ENCODE results near the gene PASK.
A peak's percentile ranks its signal among the peaks of the same experiment; 100 is the strongest.
"Not testable (repeated sequence)": the region's sequence is repeated elsewhere in the genome, so short reads cannot be mapped to it uniquely, and the experiment has no call there.

The PASK gene

DNA sequence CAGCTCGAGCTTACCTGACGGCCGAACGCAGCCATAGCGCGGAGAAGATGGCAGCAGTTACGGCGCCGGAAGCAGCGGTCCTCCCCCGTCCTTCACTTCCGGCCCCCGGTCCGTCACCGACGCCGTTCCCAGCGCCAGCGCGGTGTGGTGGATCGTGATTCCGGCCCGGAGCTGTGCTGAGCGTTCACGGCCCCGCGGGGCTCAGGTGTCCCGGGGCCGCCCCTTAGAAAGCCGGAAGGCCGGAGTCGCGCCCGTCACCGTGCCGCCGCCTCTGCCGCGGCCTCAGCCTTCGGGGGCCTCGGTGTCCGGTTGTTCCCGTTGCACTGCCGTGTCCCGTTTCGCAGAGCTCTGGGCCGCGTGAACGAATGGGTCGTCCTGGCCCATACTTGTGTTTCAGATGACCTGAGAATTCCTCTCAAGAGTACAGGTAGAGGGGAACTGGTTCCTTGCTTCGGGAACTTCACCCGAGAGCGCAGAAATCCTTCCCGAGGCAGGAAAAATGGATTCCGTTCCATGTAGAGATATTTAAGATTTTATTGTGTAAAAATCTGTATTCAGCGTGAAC lies 47.0 kb downstream of the PASK start, which contains the start of gene MTERF4:
TSS of gene MTERF4 (minus strand) at position 49 of the 565 bp plus-strand sequence. CDS start at position 35, 14 bp downstream.
- DNase-seq: peak; percentile 90

DNA sequence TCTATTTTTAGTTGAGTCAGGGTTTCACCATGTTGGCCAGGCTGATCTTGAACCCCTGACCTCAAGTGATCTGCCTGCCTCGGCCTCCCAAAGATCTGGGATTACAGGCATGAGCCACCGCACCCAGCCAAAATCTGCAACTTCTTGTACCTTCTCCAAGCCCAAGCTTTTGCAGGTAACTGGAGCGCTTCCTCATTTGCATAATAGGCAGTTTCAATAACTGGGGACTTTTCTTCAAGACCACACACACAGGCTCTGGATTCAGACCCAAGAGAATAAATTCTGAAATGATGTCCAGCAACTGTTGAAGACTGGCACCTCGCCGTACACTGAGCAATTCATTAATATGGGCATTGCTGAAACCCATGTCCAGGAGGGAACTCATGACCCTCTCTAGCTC lies 50.0 kb downstream of the PASK start:
- no peak for DNase-seq

DNA sequence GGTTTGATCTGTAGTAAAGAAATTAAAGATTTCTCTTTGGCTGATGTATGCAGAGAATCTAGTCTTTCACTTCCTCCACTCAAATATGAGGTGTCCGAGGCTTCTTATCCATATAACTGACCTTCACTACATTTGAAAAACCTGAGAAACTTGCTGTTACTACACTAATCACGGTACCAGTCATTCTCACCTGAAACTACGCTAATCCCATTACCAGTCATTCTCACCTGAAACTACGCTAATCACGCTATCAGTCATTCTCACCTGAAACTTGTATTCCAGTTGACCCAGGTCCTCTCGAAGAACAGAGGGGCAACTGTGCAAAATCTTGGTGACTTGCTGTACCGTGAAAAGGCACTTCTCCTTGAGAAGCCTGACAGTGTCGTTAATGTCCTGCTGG lies 52.3 kb downstream of the PASK start:
- no peak for DNase-seq

DNA sequence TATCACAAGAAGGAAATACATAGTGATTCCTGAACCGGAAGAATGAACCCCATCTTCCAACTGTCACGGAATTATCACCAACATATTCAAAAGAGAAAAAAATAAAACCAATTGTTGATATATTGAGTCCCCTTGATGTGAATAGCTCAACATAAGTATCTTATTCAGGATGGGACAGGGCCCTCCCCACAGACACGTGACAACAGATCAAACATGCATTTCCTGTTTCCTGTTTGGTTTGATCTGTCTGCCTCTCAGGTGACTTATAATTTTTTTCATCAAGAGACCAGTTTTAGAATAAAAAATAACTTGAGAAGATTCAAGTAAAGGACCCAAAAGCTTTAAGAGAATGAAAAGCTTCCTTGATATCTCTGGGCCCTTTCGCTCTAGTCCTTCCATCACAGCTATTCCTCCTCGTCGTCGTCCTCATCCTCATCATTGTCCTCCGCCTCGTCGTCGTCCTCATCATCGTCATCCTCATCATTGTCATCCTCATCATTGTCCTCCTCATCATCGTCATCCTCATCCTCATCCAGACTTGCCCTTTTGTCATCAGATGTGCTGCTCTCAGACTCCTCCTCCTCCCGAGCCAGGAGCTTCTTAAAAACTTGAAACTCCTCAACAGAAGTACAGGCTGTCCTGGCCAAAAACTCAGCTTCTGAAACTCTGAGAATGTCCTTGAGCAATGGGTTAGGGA lies 53.5 kb downstream of the PASK start:
- peak; percentile 80 for DNase-seq

DNA sequence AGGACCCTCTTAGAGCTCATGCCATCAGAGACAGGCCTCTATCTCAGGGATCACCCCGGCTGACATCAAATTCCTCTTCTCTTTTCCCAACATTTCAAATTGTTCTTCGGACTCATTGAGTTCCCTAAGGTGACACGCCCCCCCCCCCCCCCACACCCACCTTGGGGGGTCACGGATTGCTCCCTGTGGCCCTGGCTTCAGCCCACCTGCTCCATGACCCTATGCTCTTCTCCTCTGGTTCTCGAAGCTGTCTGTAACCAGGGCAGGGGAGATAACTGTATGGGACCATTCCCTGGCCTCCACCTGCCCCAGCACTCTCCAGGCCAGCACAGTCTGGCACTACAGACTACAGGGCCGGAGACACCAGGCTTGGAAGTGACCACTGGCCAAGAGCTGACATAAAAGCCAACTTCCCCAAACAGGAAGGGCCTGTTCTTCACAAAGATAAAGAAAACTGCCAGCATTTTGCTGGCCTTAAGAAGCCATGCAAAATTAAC lies 54.3 kb downstream of the PASK start:
- DNase-seq: no peak

DNA sequence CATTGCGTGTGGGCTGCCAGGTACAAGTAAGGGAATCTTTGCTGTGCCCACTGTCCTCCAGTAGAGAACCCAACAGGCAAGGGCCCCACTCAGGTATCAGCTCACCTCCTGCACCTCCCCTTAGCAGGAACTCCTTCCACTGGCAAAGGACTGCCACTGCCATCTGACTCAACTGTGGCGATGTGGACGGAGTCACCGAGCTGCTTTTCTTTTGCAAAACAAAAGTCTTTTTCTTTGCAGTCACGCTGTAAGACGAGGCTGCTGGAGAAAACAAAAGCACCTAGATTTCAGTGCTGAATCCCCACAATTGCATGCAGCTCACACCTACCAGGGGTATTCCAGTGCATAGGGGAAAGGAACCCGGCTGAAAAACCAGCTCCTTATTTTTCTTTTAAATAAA lies 55.1 kb downstream of the PASK start:
- no peak for DNase-seq

DNA sequence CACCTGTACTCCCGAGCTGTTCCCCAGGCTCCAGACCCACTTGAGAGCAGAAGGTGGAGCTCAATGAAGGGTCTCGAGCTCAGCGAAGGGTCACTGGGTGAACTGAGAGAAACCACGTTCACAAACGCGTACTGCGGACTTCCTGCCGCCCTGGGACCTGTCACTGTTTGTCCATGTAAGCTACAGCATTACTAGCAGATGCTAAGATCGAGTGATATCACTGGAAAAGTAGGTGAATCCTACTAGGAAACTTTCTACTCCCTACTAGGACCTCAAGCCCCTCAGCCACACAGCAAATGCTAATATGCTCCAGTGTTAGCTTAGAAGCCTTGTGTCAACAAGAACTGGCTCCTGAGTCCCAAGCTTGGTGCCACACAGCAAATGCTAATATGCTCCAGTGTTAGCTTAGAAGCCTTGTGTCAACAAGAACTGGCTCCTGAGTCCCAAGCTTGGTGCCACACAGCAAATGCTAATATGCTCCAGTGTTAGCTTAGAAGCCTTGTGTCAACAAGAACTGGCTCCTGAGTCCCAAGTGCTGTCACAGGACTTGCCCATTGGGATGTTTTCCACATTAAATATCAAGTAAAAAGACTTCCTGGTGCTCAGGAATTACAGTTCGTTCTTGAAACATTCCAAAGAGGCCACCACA lies 56.0 kb downstream of the PASK start:
- not testable (repeated sequence) for DNase-seq

DNA sequence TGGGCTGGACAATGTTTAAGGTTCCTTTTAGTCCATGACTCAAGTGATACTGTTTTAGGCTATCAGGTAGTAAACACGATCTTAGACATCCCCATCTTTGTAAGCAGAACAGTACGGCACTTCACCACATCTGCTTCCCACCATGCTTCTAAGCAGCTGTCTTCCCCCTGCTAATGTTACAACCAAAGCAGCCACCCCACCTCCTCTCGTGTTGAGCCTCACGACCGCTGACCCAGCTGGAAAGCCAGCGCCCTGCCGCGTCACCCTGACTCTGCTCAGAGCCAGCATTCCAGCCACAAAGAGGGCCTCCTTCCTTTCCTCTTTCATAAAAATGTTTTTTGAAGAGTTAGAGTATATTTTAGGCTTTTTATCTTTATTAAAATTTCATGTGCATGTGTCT lies 56.6 kb downstream of the PASK start:
- no peak for DNase-seq

DNA sequence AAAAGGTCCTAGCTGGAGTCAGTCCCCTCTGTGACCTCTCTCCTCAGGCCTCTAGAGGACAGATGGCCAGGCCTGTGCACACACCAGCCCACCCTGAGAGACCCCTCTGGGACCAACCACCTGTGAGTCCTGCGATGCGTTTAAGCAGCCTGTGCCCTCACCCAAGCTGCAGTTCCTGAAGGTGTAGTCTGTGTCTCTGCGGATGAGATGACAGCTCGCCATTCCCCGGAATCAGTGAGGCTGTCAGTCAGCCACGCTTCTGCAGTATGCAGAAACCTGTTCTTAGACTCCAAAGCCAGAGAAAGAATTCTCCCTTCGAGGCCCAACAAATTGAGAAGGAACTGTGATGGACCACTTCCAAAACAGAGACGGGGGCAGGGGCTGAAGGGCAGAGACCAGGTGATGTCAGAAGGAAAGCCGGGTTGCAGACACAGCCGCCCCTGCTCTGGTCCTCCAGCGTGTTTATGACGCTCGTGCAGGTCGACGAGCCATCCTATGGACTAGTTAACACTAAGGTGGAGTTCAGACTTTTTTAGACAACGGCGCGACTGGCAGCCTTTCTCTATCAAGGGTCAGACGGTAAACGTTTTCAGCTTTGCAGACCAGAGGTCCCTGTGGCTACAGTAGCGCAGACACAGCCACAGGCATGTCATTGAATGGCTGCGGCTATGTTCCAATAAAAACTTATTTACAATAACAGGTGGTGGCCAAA lies 57.4 kb downstream of the PASK start:
- no peak for DNase-seq

DNA sequence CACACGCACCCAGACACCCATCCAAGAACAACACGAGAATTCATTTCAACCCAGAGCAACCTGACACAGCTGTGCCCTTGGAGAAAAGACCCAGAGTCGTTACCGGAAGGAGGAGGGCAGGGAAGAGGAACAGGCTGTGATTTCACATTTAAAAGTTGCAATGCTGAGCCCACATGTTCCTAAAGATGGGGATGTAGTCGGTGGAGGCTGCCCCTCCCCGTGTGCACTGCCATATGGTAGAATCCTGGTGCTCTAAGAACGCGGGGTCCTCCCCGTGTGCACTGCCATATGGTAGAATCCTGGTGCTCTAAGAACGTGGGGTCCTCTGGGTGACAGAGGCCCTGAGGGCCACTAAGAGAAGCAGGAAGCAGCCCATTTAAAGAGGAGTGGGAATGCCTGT lies 58.1 kb downstream of the PASK start:
- no peak for DNase-seq

DNA sequence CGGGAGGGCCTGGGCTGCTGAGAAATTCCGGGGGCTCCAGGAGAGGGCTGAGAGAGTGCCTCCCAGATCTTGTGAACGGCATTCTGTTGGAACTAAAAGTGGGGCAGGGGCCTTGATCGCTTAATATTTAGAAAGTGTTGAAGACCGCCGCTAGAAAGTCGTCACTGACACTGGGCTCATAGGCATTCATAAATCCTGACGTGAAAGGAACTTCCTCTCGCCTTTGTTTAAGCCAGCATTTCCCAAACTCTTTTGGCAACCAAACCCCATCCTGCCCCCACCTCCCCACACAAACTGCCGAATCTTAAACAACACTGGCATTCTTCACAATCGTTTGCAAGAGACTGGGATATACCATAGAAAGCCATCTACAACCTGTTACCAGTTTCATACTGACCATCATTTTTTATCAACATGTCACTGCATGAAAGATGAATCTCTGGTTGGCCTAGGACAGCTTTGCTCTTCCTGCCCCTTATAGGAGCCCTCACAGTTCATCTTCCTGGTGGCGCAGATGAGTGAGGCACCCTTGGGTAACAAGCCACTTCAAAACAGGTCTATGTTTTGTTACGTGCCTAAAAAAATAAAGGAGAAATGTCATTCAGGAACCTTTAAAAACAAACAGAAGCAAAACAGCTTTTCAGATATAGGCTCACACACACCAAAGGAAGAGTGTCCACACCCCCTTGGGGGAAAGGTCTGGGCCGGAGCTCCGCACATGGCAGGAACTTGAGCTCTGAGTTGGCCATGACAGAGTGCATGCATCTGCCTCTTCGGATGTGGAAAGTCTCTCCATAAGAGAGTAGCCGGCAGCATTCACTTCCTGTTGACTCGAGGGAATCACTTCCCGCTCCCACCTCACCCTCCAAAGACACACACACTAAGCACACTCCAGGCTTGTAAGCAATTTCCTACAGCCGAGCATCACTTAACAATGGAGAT lies 60.2 kb downstream of the PASK start:
- DNase-seq: no peak

DNA sequence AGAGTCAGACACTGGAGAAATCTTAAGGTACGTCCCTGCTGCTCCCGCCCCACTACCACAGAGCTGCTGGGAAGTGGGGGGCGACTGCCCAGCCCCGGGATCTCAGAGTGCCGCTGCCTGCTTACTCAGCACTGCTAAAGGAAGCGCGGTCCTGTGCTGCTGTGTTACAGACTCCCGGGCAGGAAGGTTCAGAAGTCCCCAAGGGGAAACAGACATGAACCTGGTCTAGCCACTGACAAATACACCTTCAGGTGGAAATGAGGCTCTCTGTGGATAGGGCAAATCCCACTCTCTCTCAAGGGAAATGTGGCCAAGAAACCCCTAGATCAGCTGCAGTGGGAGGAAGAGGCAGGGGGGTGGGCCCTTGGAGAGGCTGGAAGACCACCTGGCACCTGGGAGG lies 60.9 kb downstream of the PASK start:
- DNase-seq: no peak

DNA sequence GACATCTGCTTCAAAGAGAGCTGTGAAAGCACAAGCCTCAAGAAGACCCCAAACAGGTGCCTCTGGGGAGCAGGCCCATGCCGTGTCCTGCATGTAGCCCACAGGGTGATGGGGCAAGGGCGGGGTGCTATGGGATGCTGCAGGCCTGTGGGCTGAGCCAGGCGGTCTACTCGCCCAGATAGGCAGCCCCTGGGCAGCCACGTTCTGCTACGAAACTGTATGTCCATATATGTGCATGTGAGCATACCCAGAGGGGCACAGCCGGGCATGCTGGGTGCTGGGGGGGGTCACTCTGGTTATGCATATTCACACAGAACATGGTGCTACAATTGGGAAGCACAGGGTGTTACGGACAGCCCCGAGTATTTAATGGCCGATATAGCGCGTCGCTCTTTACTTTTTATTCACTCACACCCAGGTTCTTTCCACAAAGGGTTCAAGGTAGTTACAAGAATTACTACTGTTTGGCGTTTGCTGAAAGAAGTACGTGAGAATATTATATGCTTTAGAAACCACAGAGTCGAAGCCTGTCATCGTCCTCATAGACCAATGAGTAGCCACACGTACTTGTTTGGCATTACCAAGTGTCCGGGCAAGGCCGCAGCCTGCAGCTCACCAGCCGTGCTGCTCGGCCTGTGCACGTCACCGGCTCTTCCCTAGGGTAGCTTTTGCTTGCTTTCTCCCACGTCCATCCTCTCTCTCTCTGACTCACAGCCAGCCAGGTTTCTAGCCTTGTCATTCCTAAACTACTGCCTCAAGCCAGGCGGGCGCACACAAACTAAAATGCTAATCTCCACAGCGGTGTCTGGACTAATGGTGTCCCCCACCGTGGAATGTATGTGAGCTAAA lies 61.6 kb downstream of the PASK start:
- DNase-seq: no peak

DNA sequence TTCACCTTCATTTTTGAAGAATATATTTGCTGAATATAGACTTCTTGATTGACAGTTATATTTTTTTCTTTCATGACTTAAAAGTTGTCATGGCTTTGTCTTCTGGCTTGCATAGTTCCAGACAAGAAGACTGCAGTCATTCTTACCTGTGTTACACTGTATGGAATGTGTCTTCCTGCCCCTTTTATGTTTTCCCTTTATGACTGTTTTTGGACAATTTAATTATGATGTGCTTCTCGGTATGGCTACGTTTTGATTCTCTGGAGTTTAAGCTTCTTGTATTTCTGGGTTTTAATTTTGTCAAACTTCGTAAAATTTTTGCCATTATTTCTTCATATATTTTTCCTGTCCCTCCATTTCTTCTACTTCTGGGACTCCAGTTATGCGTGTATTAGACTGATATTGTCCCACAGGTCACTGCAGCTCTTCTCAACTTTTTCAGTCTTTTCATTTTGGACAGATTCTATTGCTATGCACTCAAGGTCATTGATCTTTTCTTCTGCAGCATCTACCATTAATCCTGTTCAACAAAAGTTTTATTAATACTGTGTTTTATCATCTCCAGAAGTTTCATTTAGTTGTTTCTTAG lies 64.3 kb downstream of the PASK start:
- no peak for DNase-seq

DNA sequence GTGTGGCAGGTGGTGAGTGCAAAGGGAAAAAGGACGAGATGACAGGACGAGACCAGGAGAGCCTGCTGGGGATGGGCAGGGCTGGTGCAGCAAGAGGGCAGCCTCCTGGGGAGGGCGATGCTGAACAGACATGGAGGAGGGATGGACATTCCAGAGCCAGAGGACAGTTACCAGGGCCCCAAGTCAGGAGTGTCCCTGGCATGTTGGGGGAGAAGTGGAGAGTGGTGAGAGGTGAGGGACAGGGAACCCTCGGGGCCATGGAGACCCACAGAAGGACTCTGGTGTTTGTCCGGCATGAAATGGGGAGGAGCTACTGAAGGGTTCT lies 66.2 kb downstream of the PASK start:
- no peak for DNase-seq

DNA sequence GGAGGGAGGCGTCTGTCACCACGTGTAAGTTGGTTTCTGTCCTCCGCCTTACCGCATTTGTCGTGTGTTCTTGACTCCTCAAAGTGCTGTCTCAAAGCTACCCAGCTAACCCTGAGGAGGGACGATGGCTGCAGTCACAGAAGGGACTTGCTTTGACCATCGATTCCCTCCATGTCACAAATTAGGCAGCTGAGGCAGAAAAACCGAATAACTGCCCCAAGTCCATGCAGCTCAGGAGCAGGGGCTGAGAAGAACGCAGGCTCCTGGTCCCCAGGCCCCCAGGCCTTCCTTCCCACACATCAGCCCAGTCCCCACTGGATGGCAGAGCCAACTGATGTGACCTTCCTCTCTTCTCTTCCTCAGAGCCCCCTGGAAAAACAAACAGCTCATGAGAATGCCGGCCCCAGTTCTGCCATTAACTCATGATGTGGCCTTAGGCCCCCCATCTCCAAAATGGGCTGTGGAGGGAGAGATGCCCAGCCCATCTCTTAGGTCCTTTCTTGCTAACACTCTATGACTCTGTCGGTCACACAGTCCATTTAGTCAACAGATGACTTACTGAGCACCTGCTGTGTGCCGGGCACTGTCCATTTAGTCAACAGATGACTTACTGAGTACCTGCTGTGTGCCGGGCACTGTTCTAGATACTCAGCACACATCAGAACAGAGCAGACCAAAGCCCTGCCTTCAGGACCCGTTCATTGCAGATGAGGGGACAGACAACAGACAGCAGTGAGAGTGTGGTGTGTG lies 66.8 kb downstream of the PASK start:
- no peak for DNase-seq

DNA sequence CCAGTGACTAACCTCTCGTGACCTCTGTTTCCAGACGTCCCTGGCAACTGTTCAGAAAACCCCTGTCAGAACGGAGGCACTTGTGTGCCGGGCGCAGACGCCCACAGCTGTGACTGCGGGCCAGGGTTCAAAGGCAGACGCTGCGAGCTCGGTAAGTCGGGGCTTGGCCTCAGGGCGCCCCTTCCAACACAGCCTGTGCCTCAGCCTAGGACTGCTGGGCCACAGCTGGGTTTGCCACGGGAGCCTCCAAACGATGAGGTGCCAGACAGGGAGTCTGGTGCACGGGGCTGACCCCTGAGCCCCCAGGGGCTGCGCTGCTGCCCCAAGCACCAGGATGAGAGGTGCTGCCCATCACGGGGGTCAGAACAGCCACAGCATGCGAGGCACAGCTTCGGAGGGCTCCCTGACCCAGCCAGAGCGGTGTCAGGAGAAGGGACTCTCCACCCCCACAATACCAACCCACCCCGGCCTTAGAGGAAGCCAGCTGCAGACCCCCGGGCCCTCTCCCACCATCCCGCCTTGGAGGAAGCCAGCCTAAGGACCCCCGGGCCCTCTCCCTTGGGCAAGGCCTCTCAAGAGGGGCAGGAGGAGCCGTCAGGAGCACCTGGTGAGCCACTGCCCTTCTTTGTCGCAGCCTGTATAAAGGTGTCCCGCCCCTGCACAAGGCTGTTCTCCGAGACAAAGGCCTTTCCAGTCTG lies 67.5 kb downstream of the PASK start:
- DNase-seq: no peak

DNA sequence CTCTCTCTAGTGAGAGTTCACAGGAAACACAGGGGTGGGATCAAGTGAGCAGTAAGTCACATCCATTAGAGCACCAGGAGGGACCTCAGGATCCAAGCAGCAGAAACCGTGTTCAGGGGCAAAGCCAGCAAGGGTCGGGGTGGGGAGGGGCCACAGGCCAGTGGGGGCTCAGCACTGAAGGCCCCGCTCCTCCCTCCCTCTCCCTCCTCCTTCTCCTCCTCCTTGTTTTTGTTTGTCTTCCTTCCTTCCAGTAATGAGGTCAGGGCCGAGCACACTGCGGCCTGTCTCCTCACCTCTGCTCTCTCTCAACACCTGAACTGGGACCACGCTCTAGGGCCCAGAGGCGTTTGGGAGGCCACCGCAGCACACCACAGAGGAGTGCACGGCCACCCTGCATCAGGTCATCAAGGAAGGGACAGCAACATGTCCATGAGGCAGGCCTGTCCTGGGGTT lies 68.1 kb downstream of the PASK start:
- no peak for DNase-seq

DNA sequence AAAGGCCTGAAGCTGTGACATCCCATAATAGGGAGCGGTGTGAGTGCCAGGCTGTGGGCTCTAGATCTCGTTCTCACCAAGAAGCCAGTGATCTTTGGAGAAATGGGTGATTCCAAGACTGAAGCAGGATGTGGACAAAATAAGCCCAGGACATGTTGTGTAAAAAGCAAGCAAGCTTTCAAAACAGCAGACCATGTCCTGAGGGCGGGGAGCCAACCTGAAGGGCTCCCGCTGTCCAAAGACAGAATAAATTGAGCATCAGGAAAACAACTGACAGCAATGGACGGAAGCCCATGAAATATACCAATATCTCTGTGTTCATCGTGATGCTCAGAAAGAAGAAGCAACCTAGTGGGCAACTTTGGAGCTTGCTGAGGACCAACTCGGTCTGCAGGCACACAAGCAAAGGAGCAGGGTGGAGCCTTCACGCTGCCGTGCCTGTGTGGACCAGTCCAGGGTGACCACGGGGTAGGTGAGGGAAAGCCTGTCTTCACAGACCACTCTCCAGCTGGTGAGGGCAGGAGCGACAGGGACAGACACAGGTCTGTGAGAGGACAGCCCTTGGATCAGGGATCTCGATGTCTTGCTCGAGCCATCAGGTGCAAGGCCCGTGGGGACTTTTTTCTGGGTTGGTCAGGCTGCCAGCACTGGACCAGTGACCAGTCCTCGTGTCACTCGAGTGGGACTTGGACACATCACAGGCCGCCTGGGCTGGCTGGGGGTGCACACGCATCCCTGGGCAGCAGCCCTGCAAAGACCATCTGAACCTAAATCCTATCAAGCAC lies 68.7 kb downstream of the PASK start:
- no peak for DNase-seq

Data from CD4-positive, alpha-beta T cell treated with Interleukin-21 for 1 hour (primary cell).